HepG2 (cell line): Measurements from ENCODE around the gene FBLN5. TPM values are rescaled to one million over a fixed set of nuclear protein-coding genes. Genes with fewer than 3 reads are reported as not detected.

Source experiments
- ATF7-NPFF ChIP-seq: sonication (generic); formaldehyde crosslinking; IDR thresholded peaks from 2 replicates; pipeline ENCODE4 v1.8.1; 2023; ENCODE audit warnings: mild to moderate bottlenecking, low read depth, missing genetic modification reagents, moderate library complexity
- FOXP1 ChIP-seq, 2 experiments: fragments of 450-650 bp in 1 of 2; IDR thresholded peaks; 2 replicates each; pipeline ENCODE4 v1.6.1; 2017 to 2018; ENCODE audit warnings: antibody characterized with exemption in 1 of 2
- NFATC3 ChIP-seq: sonication (generic); formaldehyde crosslinking; IDR thresholded peaks from 2 replicates; pipeline ENCODE4 v1.5.1; 2020; ENCODE audit warnings: mild to moderate bottlenecking, missing genetic modification reagents
- ONECUT2 ChIP-seq: sonication (generic); formaldehyde crosslinking; IDR thresholded peaks from 2 replicates; pipeline ENCODE4 v1.4.0; 2020; ENCODE audit warnings: missing genetic modification reagents
- PATZ1 ChIP-seq: sonication (generic); formaldehyde crosslinking; IDR thresholded peaks from 2 replicates; pipeline ENCODE4 v1.4.0; 2020; ENCODE audit warnings: missing genetic modification reagents
- PAXIP1 ChIP-seq: sonication (generic); formaldehyde crosslinking; conservative IDR thresholded peaks from 2 replicates; pipeline ENCODE4 v1.4.0; 2020; ENCODE audit warnings: mild to moderate bottlenecking, missing genetic modification reagents, moderate library complexity
- POLR2AphosphoS5 ChIP-seq: IDR thresholded peaks from 2 replicates; pipeline ENCODE4 v1.6.1; 2012; ENCODE audit warnings: low read depth, low read length
- SNAPC2 ChIP-seq: sonication (generic); formaldehyde crosslinking; IDR thresholded peaks from 2 replicates; pipeline ENCODE4 v1.8.1; 2022; ENCODE audit warnings: mild to moderate bottlenecking, missing genetic modification reagents
- ZKSCAN1 ChIP-seq: fragments of 150-350 bp; IDR thresholded peaks from 2 replicates; pipeline ENCODE4 v1.6.1; 2014; ENCODE audit warnings: low read length
- ZNF446 ChIP-seq: sonication (generic); formaldehyde crosslinking; IDR thresholded peaks from 2 replicates; pipeline ENCODE4 v1.5.0; 2020; ENCODE audit warnings: mild to moderate bottlenecking, missing genetic modification reagents
- ZNF503 ChIP-seq: sonication (generic); formaldehyde crosslinking; IDR thresholded peaks from 2 replicates; pipeline ENCODE4 v1.4.0; 2020; ENCODE audit warnings: missing genetic modification reagents
- ZNF609 ChIP-seq: sonication (generic); formaldehyde crosslinking; IDR thresholded peaks from 2 replicates; pipeline ENCODE4 v1.4.0; 2020; ENCODE audit warnings: mild to moderate bottlenecking, missing genetic modification reagents, borderline replicate concordance
- polyA plus RNA-seq, 8 experiments: library from polyadenylated mRNA; depleted of rRNA in 3 of 8; stranded (reverse) in 7 of 8; unstranded in 1 of 8; fragments of >200 nt; fragmentation: Illumina TruSeq in 4 of 8; extraction: Trizol in 4 of 8; gene quantifications; 2 replicates each; pipeline versions ENCODE4 v1.2.1 to v1.2.3, GENCODE V29; 2011 to 2016; ENCODE audit warnings: low read depth in 4 of 8, missing spikeins in 1 of 8, mixed read lengths in 1 of 8; ENCODE audit not compliant: insufficient read depth in 1 of 8
- total RNA-seq, 5 experiments: library from RNA; depleted of rRNA; stranded (reverse); fragments of >200 nt; fragmentation: Illumina TruSeq; extraction: Trizol; gene quantifications; 2 replicates each; pipeline ENCODE4 v1.2.3, GENCODE V29; 2016; ENCODE audit warnings: low read depth in 1 of 5

Gene FBLN5
- total and polyA plus RNA-seq, 2 of the 13 experiments (the other 11 are each of a cell fraction or from before 2014, with no cell fraction given), result 0.38 to 0.77 TPM

DNA sequence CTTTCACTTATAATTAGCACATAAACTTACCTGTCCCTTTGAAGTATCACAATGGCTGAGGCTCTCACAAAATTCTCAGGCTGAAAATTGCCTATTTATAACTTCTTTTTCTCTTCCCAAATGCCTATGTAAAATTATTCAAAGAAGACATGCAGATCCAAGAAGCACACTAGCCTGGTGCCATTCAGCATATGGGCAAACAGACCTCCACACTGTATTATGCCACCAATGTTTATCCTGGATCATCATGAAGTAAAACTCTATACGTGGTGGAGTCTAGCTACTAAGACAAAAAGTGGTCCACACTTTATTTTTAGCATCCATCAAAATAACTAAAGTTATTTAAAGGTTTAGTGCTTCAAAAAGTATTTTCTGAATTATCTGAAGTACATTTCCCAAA is 95.9 kb downstream of the FBLN5 start (continued):
- TF ChIP-seq ZNF609 (CRISPR knock-in tag) (no peak), PATZ1 (CRISPR knock-in tag) (no peak), PAXIP1 (CRISPR knock-in tag) (no peak), ATF7-NPFF (no peak), ONECUT2 (no peak), ZNF446 (CRISPR knock-in tag) (no peak), ZKSCAN1 (no peak), POLR2AphosphoS5 (no peak), ZNF503 (CRISPR knock-in tag) (no peak), NFATC3 (no peak), SNAPC2 (CRISPR knock-in tag) (no peak), FOXP1 (IDR thresholded peaks at IDR 0.05) (no peak), FOXP1 (CRISPR knock-in tag; IDR thresholded peaks at IDR 0.05) (no peak)
